HL-60/S4 treated with retinoic acid at 250 ng/mL for 4 days and 3 days (cell line): Measurements from ENCODE around the gene FMNL3.

Source experiments
- in situ Hi-C: fragments of 300-500 bp; cut with MboI; formaldehyde crosslinking; loops from 2 replicates; pipeline ENCODE4 v1.7.0; 2022; ENCODE audit warnings: low sequenced_read_pairs

The FMNL3 gene

GRCh38 chr12:49636574-49636973, 70.6 kb downstream of the FMNL3 start:
- in situ Hi-C loops: no loop called here

- in situ Hi-C loops: no loop called here
Observed at GRCh38 chr12:49635656-49636055, 71.5 kb downstream of the FMNL3 start.

GRCh38 chr12:49635036-49635435, 72.2 kb downstream of the FMNL3 start:
- in situ Hi-C loops: no loop called here

GRCh38 chr12:49633703-49634345, 73.4 kb downstream of the FMNL3 start:
- in situ Hi-C loops: no loop called here

GRCh38 chr12:49632986-49633702, 74.1 kb downstream of the FMNL3 start:
- in situ Hi-C loops: no loop called here

- in situ Hi-C loops: no loop called here
Observed at GRCh38 chr12:49632401-49632800, 74.8 kb downstream of the FMNL3 start.

- in situ Hi-C loops: no loop called here
Observed at GRCh38 chr12:49631336-49631907, 75.8 kb downstream of the FMNL3 start.

- in situ Hi-C loops: no loop called here
Observed at GRCh38 chr12:49627752-49628360, 79.3 kb downstream of the FMNL3 start.

- in situ Hi-C loops: no loop called here
Observed at GRCh38 chr12:49626836-49627235, 80.4 kb downstream of the FMNL3 start.

GRCh38 chr12:49626169-49626835, 80.9 kb downstream of the FMNL3 start:
- in situ Hi-C loops: no loop called here

- in situ Hi-C loops: no loop called here
Observed at GRCh38 chr12:49624921-49625577, 82.2 kb downstream of the FMNL3 start.

GRCh38 chr12:49623142-49623904, 83.9 kb downstream of the FMNL3 start, which contains the start of gene PRPF40B:
Gene PRPF40B (plus strand): TSS chr12:49623561. CDS start chr12:49623591, 30 bp downstream.
- in situ Hi-C loops: no loop called here

- in situ Hi-C loops: no loop called here
Observed at GRCh38 chr12:49622501-49623141, 84.6 kb downstream of the FMNL3 start.

GRCh38 chr12:49621651-49622500, 85.3 kb downstream of the FMNL3 start:
- in situ Hi-C loops: no loop called here

GRCh38 chr12:49619286-49619685, 87.9 kb downstream of the FMNL3 start:
- in situ Hi-C loops: no loop called here

GRCh38 chr12:49618576-49618975, 88.6 kb downstream of the FMNL3 start:
- in situ Hi-C loops: no loop called here

- in situ Hi-C loops: no loop called here
Observed at GRCh38 chr12:49616533-49617219, 90.5 kb downstream of the FMNL3 start.

GRCh38 chr12:49615725-49616124, 91.5 kb downstream of the FMNL3 start:
- in situ Hi-C loops: no loop called here
